Gastrocnemius medialis (tissue), 4 donors: ENCODE data around the gene SETD1B. TPM values are rescaled to one million over a fixed set of nuclear protein-coding genes. Genes with fewer than 3 reads are reported as not detected.

ENCODE experiments used
- ATAC-seq, 2 donors: fragments of 150-250 bp; one replicate each; pipeline ENCODE4 v1.9.1; 2016
- DNase-seq, 2 donors: peaks; one replicate each; pipeline ENCODE4 v3.0.0-alpha.2; 2019
- H3K27ac ChIP-seq, 4 donors: fragments of 200-600 bp; sonication (generic); 1 replicate in 1 of 4; 2 replicates in 3 of 4; pipeline ENCODE4 v1.5.1; 2016 to 2018; ENCODE audit warnings: mild to moderate bottlenecking in 2 of 4, moderate library complexity in 1 of 4
- H3K27me3 ChIP-seq, 3 donors: fragments of 200-600 bp; sonication (generic) in 2 of 3; 1 replicate in 1 of 3; 2 replicates in 2 of 3; pipeline versions ENCODE4 v1.5.1 to v1.6.0; 2016 to 2019; ENCODE audit warnings: mild to moderate bottlenecking in 1 of 3, moderate library complexity in 1 of 3
- H3K36me3 ChIP-seq, 2 donors: fragments of 200-600 bp; sonication (generic) in 1 of 2; one replicate each; pipeline ENCODE4 v1.5.1; 2017 to 2018
- H3K4me1 ChIP-seq, 2 donors: fragments of 200-600 bp; sonication (generic) in 1 of 2; one replicate each; pipeline ENCODE4 v1.5.1; 2016 to 2017; ENCODE audit warnings: mild to moderate bottlenecking in 2 of 2
- H3K4me3 ChIP-seq, 4 donors: fragments of 200-600 bp; sonication (generic) in 3 of 4; 1 replicate in 1 of 4; 2 replicates in 3 of 4; pipeline ENCODE4 v1.5.1; 2016 to 2019; ENCODE audit warnings: mild to moderate bottlenecking in 2 of 4
- H3K9me3 ChIP-seq, 3 donors: fragments of 200-600 bp; sonication (generic) in 2 of 3; 1 replicate in 1 of 3; 2 replicates in 2 of 3; pipeline ENCODE4 v1.5.1; 2016 to 2019
- POLR2A ChIP-seq, 2 donors: fragments of 450-650 bp; IDR thresholded peaks; one replicate each; pipeline ENCODE4 v1.6.1; 2017; ENCODE audit warnings: antibody characterized with exemption in 2 of 2, mild to moderate bottlenecking in 2 of 2, moderate library complexity in 2 of 2
- in situ Hi-C, 4 donors: fragments of 200-750 bp; cut with MboI; loops; one replicate each; pipeline versions ENCODE4 v1.15.0 to v1.8.0; 2017; ENCODE audit warnings: low sequenced_read_pairs in 4 of 4
- intact Hi-C: fragments of 100-400 bp; cut with DNase I; formaldehyde crosslinking; loops from one replicate; pipeline ENCODE4 v1.15.1; 2023; ENCODE audit warnings: low total_unique reads
- total RNA-seq, 4 donors: library from RNA; depleted of rRNA; stranded (reverse); fragments of >200 nt; gene quantifications; one replicate each; pipeline versions ENCODE4 v1.1.0 to v1.2.3, GENCODE V29; 2016
- TF ChIP-seq, protein P1 (sequence below), 5 experiments: fragments of 450-650 bp in 3 of 5; fragments of 200-600 bp in 2 of 5; sonication (generic) in 2 of 5; IDR thresholded peaks in 4 of 5; conservative IDR thresholded peaks in 1 of 5; 1 replicate in 4 of 5; 2 replicates in 1 of 5; pipeline ENCODE4 v1.5.1; 2016 to 2019; ENCODE audit warnings: antibody characterized with exemption in 5 of 5, mild to moderate bottlenecking in 3 of 5, moderate library complexity in 3 of 5

Gene SETD1B
- total RNA-seq, 4 donors from 2014 or later = 2.2 to 9.3 (median 6.2) TPM

DNA sequence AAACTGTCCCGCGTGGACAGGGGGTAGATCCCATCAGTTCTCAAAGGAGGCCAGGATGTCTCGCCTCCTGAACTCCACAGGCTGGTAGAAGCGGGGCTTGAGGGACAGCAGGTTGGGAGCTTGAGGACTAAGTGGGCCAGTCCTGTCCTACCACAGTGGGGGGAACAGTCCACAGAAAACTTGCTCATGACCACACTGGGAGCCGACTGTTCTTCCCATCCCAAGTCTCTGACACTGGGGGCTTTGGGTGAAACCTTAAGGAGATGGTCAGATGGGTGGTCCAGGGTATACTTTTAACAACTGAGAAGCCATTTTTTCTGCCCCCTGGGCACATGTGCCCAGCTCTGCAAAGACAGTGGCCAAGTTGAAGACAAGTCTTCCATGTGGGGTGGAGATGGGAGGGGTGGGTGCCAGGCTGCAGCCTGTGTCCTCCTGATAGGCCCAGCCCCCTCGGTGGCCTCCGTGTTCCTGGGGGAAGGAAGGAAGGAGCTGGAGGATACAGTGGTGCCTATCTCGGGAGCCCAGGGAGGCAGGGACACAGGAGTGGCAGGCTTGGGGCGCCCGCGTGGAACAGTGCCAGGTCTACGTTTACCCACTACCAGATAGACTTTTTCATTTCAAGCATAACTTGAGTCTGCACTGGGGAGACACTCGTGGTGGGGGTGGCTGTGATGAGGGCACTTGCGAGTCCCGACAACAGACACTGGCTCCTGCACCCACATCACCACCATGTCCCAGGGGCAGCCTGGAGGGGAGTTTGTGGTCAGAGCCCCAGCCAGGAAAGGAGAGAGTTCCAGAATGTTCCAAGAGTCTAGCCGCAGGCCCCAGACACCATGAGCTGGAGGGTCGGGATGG is 25.0 kb upstream of the SETD1B start:
- DNase-seq (no peak), ATAC-seq (no peak)
- no peaks in the 10 kb centered on the region for H3K36me3 ChIP-seq
- no peaks in the 10 kb centered on the region for H3K9me3 ChIP-seq
- TF ChIP-seq, protein P1, sequence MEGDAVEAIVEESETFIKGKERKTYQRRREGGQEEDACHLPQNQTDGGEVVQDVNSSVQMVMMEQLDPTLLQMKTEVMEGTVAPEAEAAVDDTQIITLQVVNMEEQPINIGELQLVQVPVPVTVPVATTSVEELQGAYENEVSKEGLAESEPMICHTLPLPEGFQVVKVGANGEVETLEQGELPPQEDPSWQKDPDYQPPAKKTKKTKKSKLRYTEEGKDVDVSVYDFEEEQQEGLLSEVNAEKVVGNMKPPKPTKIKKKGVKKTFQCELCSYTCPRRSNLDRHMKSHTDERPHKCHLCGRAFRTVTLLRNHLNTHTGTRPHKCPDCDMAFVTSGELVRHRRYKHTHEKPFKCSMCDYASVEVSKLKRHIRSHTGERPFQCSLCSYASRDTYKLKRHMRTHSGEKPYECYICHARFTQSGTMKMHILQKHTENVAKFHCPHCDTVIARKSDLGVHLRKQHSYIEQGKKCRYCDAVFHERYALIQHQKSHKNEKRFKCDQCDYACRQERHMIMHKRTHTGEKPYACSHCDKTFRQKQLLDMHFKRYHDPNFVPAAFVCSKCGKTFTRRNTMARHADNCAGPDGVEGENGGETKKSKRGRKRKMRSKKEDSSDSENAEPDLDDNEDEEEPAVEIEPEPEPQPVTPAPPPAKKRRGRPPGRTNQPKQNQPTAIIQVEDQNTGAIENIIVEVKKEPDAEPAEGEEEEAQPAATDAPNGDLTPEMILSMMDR (IDR thresholded peaks at IDR 0.05 in 4 of 5, conservative IDR thresholded peaks at IDR 0.05 in 1 of 5) = no peak
- TF ChIP-seq POLR2A (IDR thresholded peaks at IDR 0.05) = no peak
- peaks cover 4 to 19% of the 10 kb centered on the region in 2 donors for H3K4me1 ChIP-seq
- in situ Hi-C loops (no loop called here), intact Hi-C loops (no loop called here)
- H3K27me3 ChIP-seq = no peaks in the 10 kb centered on the region
- no peak overlapping the region for H3K27ac ChIP-seq
- no peak overlapping the region for H3K4me3 ChIP-seq

GRCh38 chr12:121779422-121779895 is 24.4 kb upstream of the SETD1B start:
- ATAC-seq = no peak
- Histone ChIP-seq H3K9me3 (no peaks in the 10 kb centered on the region), H3K27me3 (no peaks in the 10 kb centered on the region), H3K4me1 (peaks cover 0 to 13% of the 10 kb centered on the region in 2 donors), H3K36me3 (no peaks in the 10 kb centered on the region), H3K27ac (no peak overlapping the region), H3K4me3 (no peak overlapping the region)
- intact Hi-C loops (no loop called here), in situ Hi-C loops (no loop called here)
- DNase-seq = no peak
- TF ChIP-seq POLR2A (IDR thresholded peaks at IDR 0.05) = no peak
- TF ChIP-seq, protein P1 (IDR thresholded peaks at IDR 0.05 in 4 of 5, conservative IDR thresholded peaks at IDR 0.05 in 1 of 5) = no peak

DNA sequence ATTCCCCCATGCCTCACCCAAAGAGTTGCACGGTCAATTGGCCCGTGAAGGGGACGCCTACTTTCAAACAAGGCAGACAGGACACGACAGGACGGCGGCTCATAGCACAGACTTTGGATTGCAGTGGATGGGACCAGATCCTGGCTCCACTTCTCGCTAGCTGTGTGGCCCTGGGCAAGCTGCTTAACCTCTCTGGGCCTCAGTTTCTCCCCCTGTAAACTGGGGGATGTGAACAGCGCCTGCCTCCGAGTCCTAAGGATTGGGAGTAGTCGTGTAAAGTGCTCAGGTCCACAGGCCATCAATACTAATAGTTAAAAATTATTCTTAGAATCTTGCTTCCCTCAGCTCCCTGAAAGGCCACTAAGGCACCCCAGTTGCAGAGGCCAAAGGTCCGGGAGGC is 23.4 kb upstream of the SETD1B start:
- TF ChIP-seq, protein P1 (IDR thresholded peaks at IDR 0.05 in 4 of 5, conservative IDR thresholded peaks at IDR 0.05 in 1 of 5) = no peak
- no peak for TF ChIP-seq POLR2A (IDR thresholded peaks at IDR 0.05)
- in situ Hi-C loops (no loop called here), intact Hi-C loops (no loop called here)
- DNase-seq = no peak
- no peak overlapping the region for H3K27ac ChIP-seq
- peaks cover 0 to 13% of the 10 kb centered on the region in 2 donors for H3K4me1 ChIP-seq
- no peak overlapping the region for H3K4me3 ChIP-seq
- no peak for ATAC-seq
- no peaks in the 10 kb centered on the region for H3K36me3 ChIP-seq
- H3K27me3 ChIP-seq = no peaks in the 10 kb centered on the region
- no peaks in the 10 kb centered on the region for H3K9me3 ChIP-seq

DNA sequence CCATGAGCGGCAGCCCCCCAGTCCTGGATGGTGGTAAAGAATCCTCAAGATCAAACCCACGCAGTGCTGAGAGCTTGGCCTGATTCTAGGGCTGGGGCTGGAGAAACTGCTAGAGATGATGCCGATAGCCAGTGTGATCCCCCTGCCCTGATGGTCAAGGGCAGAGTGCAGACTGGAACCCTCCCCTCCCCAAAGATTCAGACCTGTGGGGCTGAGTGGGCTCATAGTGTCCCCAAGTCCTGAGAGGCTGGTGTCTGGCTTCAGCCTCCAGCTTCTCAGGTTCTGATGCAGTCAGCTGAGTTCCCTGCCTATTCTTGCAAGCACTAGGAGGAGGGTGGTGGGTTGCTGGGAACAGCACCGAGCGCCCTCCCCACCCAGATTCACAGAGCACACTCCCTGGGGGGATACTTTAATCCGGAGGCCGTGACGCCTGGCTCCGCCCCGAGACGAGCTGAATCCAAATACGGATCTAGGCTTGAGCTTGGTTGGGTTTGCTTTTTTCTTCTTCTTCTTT is 22.3 kb upstream of the SETD1B start:
- peak in 1 of 2 donors; percentile 9 for ATAC-seq
- no peaks in the 10 kb centered on the region for H3K9me3 ChIP-seq
- no peaks in the 10 kb centered on the region for H3K36me3 ChIP-seq
- peaks cover 0 to 13% of the 10 kb centered on the region in 2 donors for H3K4me1 ChIP-seq
- intact Hi-C loops (no loop called here), in situ Hi-C loops (no loop called here)
- no peak for TF ChIP-seq POLR2A (IDR thresholded peaks at IDR 0.05)
- TF ChIP-seq, protein P1 (IDR thresholded peaks at IDR 0.05 in 4 of 5, conservative IDR thresholded peaks at IDR 0.05 in 1 of 5) = no peak
- peak overlapping the region; percentile 41 to 72 (median 52) for H3K27ac ChIP-seq
- no peak for DNase-seq
- H3K27me3 ChIP-seq = no peaks in the 10 kb centered on the region
- H3K4me3 ChIP-seq = no peak overlapping the region
